HEK293 (cell line): ENCODE measurements around the gene ERI3.

ENCODE experiments used
- CTCF ChIA-PET: fragments of 350-600 bp; formaldehyde crosslinking; extraction: SDS; loops from one replicate; lab custom pipeline; 2021; ENCODE audit warnings: antibody characterized with exemption; lab: Yijun Ruan, JAX
- POLR2A ChIA-PET: fragments of 300-600 bp; formaldehyde crosslinking; extraction: SDS; loops from one replicate; lab custom pipeline; 2020; ENCODE audit warnings: antibody characterized with exemption, inconsistent platforms; lab: Yijun Ruan, JAX
- H3K27ac ChIP-seq: fragments of 200-500 bp; sonication (Bioruptor generic); 2 replicates; pipeline ENCODE4 v1.5.1; 2014; ENCODE audit warnings: low read depth, low read length, control low read depth, inconsistent platforms; ENCODE audit errors: extremely low read depth
- H3K36me3 ChIP-seq, 2 experiments: fragments of 200-500 bp in 1 of 2; sonication (Bioruptor generic) in 1 of 2; 1 replicate in 1 of 2; 2 replicates in 1 of 2; pipeline ENCODE4 v1.5.1; 2014 to 2017; ENCODE audit warnings: inconsistent platforms in 2 of 2, low read length in 2 of 2; ENCODE audit not compliant: control insufficient read depth in 2 of 2, insufficient read depth in 1 of 2
- H3K4me1 ChIP-seq: fragments of 200-500 bp; sonication (Bioruptor generic); 2 replicates; pipeline ENCODE4 v1.5.1; 2014; ENCODE audit warnings: mild to moderate bottlenecking, low read length, inconsistent platforms; ENCODE audit not compliant: control insufficient read depth, insufficient read depth
- H3K4me3 ChIP-seq: 2 replicates; pipeline ENCODE4 v1.5.1; 2011; ENCODE audit warnings: low read depth, mild to moderate bottlenecking, control low read depth, low read length, moderate library complexity
- H3K9me3 ChIP-seq: fragments of 200-500 bp; sonication (Bioruptor generic); 2 replicates; pipeline ENCODE4 v1.5.1; 2014; ENCODE audit warnings: low read depth, low read length, inconsistent platforms; ENCODE audit not compliant: control insufficient read depth, insufficient read depth
- EGR2 ChIP-seq: fragments of 450-650 bp; formaldehyde crosslinking; IDR thresholded peaks from 2 replicates; pipeline ENCODE4 v1.5.1; 2016; ENCODE audit warnings: low read depth, missing biosample characterization, missing genetic modification characterization
- GFI1B ChIP-seq: fragments of 450-650 bp; formaldehyde crosslinking; IDR thresholded peaks from 2 replicates; pipeline ENCODE4 v1.5.1; 2016; ENCODE audit warnings: missing biosample characterization, missing genetic modification characterization
- INSM2 ChIP-seq: fragments of 450-650 bp; formaldehyde crosslinking; IDR thresholded peaks from 2 replicates; pipeline ENCODE4 v1.5.1; 2016; ENCODE audit warnings: missing biosample characterization, missing genetic modification characterization
- KLF1 ChIP-seq: fragments of 450-650 bp; formaldehyde crosslinking; IDR thresholded peaks from 2 replicates; pipeline ENCODE4 v1.5.1; 2016; ENCODE audit warnings: missing biosample characterization, missing genetic modification characterization
- KLF7 ChIP-seq: fragments of 450-650 bp; formaldehyde crosslinking; IDR thresholded peaks from 2 replicates; pipeline ENCODE4 v1.5.1; 2016; ENCODE audit warnings: missing biosample characterization, missing genetic modification characterization, borderline replicate concordance
- SCRT1 ChIP-seq: fragments of 450-650 bp; formaldehyde crosslinking; IDR thresholded peaks from 2 replicates; pipeline ENCODE4 v1.5.1; 2016; ENCODE audit warnings: missing biosample characterization, missing genetic modification characterization, borderline replicate concordance
- SCRT2 ChIP-seq: fragments of 450-650 bp; formaldehyde crosslinking; IDR thresholded peaks from 2 replicates; pipeline ENCODE4 v1.5.1; 2016; ENCODE audit warnings: missing biosample characterization, missing genetic modification characterization
- SP2 ChIP-seq: fragments of 450-650 bp; formaldehyde crosslinking; IDR thresholded peaks from 2 replicates; pipeline ENCODE4 v1.5.1; 2016; ENCODE audit warnings: missing biosample characterization, missing genetic modification characterization
- TRIM28 ChIP-seq: IDR thresholded peaks from 2 replicates; pipeline ENCODE4 v1.6.1; 2011; ENCODE audit warnings: low read length, control low read depth, borderline replicate concordance
- ZBTB10 ChIP-seq: fragments of 450-650 bp; formaldehyde crosslinking; IDR thresholded peaks from 2 replicates; pipeline ENCODE4 v1.5.1; 2016; ENCODE audit warnings: missing biosample characterization, missing genetic modification characterization
- ZBTB48 ChIP-seq: fragments of 450-650 bp; formaldehyde crosslinking; IDR thresholded peaks from 2 replicates; pipeline ENCODE4 v1.5.1; 2016; ENCODE audit warnings: missing biosample characterization, missing genetic modification characterization
- ZFP69B ChIP-seq: fragments of 450-650 bp; formaldehyde crosslinking; IDR thresholded peaks from 2 replicates; pipeline ENCODE4 v1.5.1; 2016; ENCODE audit warnings: missing biosample characterization, missing genetic modification characterization
- ZNF23 ChIP-seq: fragments of 450-650 bp; formaldehyde crosslinking; IDR thresholded peaks from 2 replicates; pipeline ENCODE4 v1.5.1; 2016; ENCODE audit warnings: missing biosample characterization, missing genetic modification characterization, borderline replicate concordance
- ZNF280C ChIP-seq: fragments of 450-650 bp; formaldehyde crosslinking; IDR thresholded peaks from 2 replicates; pipeline ENCODE4 v1.5.1; 2016; ENCODE audit warnings: missing biosample characterization, missing genetic modification characterization
- ZNF548 ChIP-seq: fragments of 450-650 bp; formaldehyde crosslinking; IDR thresholded peaks from 2 replicates; pipeline ENCODE4 v1.5.1; 2016; ENCODE audit warnings: missing biosample characterization, missing genetic modification characterization
- ZNF677 ChIP-seq: fragments of 450-650 bp; IDR thresholded peaks from 2 replicates; pipeline ENCODE4 v1.5.0; 2018; ENCODE audit warnings: missing biosample characterization, mild to moderate bottlenecking, missing genetic modification characterization, moderate library complexity
- ZSCAN4 ChIP-seq: fragments of 450-650 bp; formaldehyde crosslinking; IDR thresholded peaks from 2 replicates; pipeline ENCODE4 v1.5.1; 2017; ENCODE audit warnings: missing biosample characterization, missing genetic modification characterization

The ERI3 gene

GRCh38 chr1:44288883-44289282 lies 66.2 kb downstream of the ERI3 start:
- no peak overlapping the region for H3K27ac ChIP-seq
- H3K36me3 ChIP-seq: peaks cover 0 to 99% of the 10 kb centered on the region in 2 experiments; a peak in 1 of 3 replicates
- H3K9me3 ChIP-seq: no peaks in the 10 kb centered on the region
- ChIA-PET POLR2A (no interaction called here), CTCF (interaction anchor here (0.6 to 1.0 kb wide), 2 partner anchors 29 to 305 kb away, joined by 3 read pairs; no protein-coding TSS in a partner anchor)
- TF ChIP-seq SP2 (tag by site-specific recombination): no peak
- TF ChIP-seq ZNF280C: no peak
- no peak for TF ChIP-seq INSM2 (tag by site-specific recombination)
- no peak for TF ChIP-seq KLF7 (tag by site-specific recombination)
- no peak for TF ChIP-seq KLF1 (tag by site-specific recombination)
- TF ChIP-seq GFI1B: 0 out of 2 replicates have a peak, but pooled peaks have one; percentile 56
- no peak for TF ChIP-seq ZNF548
- peak; percentile 58; the same call in 1 of the 2 replicates for TF ChIP-seq SCRT1 (tag by site-specific recombination)
- TF ChIP-seq SCRT2 (tag by site-specific recombination): peak; percentile 68
- no peak for TF ChIP-seq EGR2 (tag by site-specific recombination)
- TF ChIP-seq ZNF677: no peak
- no peaks in the 10 kb centered on the region for H3K4me1 ChIP-seq
- H3K4me3 ChIP-seq: no peak overlapping the region

GRCh38 chr1:44284184-44284583 lies 70.9 kb downstream of the ERI3 start:
- CTCF ChIA-PET: no interaction called here
- Histone ChIP-seq H3K4me1 (no peaks in the 10 kb centered on the region), H3K36me3 (peaks cover 0 to 83% of the 10 kb centered on the region in 2 experiments; a peak in 2 of 3 replicates), H3K9me3 (no peaks in the 10 kb centered on the region), H3K27ac (no peak overlapping the region), H3K4me3 (no peak overlapping the region)
- POLR2A ChIA-PET: no interaction called here
- TF ChIP-seq TRIM28: no peak
- TF ChIP-seq ZBTB10 (tag by site-specific recombination): no peak
- TF ChIP-seq ZFP69B: no peak
- TF ChIP-seq ZBTB48: no peak
- no peak for TF ChIP-seq ZSCAN4 (tag by site-specific recombination)
- no peak for TF ChIP-seq ZNF23
- TF ChIP-seq SP2 (tag by site-specific recombination): no peak
